NCI-H524 (cell line): ENCODE data around the gene SIL1.
"Not testable (repeated sequence)": the region's sequence is repeated elsewhere in the genome, so short reads cannot be mapped to it uniquely, and the experiment has no call there.

ENCODE experiments used
- DNase-seq, 2 experiments: peaks; one replicate each; lab custom pipeline; 2025; lab: John Stamatoyannopoulos, UW

SIL1 gene

DNA sequence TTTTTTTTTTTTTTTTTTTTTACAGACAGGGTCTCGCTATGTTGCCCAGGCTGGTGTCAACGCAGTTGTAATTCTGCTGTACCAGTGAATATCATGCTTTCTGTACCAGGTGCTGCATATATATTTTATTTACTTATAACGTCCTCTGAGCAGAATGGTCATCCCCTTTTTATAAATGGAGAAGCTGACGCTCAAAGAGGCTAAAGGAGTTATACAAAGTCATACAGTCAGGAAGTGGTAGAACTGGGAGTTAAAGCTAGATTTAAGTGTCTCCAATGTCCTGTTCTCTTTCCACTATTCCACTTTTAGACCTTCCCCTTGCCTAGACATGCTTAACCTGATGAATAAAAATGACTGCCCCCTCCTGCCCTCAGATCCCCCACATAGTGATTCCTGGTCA is 1.2 kb upstream of the SIL1 start:
- no peak for DNase-seq

DNA sequence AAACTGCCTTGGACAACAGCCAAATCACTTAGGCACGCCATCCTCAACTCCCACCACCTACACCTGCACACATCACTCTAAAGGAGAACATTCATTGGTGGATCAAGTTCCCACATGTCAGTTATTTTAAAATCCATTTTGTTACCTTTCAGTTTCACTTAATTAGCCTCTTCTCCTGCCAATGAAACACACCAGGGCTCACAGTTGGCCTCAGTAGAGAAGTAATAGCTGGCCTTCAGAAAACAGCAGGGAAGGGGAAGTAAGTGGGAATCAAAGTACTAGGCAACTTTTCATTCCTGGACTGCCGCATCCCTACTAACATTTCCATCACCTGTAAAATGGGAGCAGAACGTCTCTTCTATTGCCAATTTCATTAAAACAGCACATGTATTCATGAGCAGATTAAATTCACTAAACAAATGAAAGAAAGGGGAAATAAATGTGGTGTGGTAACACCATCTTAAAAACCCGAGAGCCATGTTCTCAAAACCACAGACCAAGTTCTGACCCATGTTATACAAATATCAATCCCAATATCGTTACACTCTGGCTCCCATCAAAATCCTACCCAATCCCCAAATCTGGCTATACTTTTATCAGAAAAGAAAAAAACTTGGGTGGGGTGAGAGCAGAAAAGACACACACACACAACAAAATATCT is 1.7 kb downstream of the SIL1 start:
- no peak for DNase-seq

DNA sequence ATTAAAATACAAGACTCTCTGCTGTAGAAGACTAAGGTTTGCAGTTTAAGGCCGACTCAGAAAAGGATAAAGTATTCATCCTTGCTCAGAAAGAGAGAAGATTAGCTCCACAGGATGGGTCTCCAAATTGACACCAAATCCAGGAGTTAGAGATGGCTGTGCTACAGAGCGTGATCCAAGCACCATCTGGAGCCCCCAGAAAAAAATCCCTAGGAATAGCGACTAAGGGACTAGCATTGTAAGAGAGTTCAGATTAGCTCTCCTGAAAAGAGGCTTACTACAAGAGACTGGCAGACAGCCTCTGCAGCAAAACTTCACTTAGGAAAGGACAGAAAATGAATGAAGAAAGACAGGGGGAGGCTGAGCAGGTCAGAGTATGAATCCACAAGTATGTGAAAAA is 3.7 kb downstream of the SIL1 start:
- peak; percentile 52 to 89 for DNase-seq

DNA sequence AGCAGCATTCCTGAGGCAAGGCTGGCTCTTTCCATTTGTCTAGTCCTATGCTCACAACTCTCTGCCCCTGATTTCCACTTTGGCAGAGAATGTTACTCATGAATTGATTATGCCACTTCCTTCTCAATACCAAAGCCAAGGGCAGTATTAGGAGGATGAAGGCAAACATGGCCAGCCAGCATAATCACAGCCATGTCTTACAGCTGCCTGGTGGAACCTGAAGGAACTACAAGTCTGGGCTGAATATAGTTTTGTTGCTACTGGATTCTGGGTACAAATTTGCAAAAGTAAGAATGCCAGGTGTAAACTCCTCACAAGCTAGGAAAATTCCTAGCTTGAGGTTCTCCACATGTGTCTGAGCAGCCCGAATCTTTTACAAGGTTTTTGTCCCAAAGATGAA is 4.2 kb downstream of the SIL1 start:
- DNase-seq = no peak

DNA sequence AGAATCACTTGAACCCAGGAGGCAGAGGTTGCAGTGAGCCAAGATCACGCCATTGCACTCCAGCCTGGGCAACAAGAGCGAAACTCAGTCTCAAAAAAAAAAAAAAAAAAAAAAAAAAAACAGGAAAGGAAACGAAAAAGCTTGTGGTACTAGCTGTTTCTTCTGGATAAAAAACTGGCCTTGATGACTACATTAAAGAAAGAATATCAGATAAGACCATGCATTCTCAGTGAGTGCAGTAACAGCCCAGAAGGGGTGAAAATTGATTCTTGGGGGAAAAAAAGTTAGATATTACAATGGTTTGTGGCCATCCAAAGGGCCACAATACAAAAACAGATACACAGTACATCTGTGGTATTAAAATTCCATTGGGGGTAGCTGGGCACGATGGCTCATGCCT is 5.3 kb downstream of the SIL1 start:
- DNase-seq = not testable (repeated sequence)

DNA sequence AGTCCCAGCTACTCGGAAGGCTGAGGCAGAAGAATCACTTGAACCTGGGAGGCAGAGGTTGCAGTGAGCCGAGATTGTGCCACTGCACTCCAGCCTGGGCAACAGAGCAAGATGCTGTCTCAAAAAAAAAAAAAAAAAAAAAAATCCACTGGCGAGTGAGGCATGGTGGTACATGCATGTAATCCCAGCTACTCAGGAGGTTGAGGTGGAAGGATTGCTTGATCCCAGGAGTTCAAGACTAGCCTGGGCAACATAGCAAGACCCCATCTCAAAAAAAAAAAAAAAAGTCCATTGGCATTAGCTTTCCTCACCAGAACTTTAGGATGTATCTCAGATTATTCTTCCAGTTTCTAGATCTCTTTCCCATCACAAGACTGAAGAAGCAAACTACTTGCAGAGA is 6.2 kb downstream of the SIL1 start:
- not testable (repeated sequence) for DNase-seq

DNA sequence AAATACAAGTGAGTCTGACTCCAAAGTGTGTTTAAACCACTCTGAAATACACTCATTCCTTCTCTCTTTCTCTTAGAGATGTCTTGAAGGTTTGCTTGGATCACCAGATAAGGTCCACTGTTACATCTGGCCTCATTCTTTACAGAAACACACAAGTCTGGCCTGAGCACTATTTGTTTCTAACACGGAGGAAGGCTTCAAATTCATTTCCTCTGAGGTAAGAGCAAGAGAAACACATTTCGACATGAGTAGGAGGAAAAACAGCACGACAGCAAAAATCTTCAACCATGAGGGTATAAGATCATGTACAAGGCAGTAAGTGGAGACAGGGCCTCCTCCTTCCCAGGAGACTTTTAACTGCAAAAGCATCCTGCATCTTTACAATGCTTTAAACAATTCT is 8.0 kb downstream of the SIL1 start:
- no peak for DNase-seq

DNA sequence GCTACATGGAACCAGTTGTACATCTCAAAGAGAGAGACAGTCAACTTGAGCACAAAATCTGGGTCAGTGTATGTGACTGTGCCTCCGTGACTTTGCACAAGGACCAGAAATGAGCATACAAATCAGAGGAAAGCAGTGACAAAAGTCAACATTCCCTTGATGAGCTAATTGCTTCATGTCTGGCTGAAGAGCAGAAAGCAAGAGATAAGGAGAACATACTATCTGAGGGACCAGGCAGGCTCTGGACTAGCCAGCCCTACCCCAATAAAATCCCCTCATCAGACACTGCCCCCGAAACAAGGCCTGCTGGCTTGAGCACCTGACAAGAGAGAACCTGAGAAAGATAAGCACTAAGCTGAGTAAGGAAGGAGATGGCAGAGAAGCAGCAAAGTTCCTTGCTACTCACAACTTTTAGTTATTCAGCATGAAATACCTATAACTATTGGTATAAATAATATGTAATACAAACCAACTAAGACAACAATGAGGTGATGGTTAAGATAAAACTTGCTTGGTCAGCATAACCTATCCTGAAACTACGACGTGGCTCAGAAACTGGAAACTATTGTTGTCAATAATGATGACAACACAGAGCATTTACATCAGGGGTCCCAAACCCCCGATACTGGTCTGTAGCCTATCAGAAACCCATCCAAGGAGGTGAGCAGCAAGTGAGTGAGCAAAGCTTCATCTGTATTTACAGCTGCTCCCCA is 9.5 kb downstream of the SIL1 start:
- no peak for DNase-seq

DNA sequence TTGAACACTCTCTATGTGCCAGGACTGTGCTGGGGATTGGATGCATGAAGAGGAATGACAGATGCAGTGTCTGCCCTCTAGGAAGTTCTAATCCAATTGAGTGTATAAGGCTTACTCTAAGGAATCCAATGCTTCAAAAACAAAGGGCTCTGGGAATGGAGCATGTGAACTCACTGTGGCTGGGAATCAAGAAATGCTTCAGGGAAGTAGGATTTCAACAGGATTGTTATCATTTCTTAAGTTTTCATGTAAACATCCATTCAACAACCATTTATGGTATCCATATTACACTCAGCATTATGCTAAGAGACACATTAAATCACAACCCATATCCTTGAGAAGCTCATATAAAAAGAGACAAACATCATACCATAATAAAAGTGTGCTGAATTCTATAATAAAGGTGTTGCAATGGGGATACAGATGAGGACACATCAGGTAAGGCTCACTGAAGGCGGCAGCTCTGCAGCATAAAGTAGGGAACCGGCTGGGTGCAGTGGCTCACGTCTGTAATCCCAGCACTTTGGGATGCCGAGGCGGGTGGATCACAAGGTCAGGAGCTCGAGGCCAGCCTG is 11.3 kb downstream of the SIL1 start:
- DNase-seq = no peak

DNA sequence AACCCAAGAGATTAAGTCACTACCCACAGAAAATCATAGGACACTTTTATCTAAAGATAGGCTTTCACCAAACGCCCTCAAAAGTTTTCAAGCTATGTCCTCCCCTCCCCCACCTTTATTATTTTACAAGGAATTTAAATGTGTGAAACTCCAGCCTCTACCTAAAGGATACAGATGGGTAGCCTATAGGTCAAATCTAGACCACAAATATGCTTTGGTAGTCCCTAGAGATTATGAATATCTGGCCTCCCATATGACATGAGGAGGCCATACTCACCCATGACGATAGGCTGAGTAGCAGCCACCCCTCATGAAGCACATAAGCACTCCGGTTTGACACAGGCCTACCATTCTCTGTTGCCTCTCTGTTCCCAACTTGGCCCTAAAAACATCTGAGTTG is 11.9 kb downstream of the SIL1 start:
- no peak for DNase-seq

DNA sequence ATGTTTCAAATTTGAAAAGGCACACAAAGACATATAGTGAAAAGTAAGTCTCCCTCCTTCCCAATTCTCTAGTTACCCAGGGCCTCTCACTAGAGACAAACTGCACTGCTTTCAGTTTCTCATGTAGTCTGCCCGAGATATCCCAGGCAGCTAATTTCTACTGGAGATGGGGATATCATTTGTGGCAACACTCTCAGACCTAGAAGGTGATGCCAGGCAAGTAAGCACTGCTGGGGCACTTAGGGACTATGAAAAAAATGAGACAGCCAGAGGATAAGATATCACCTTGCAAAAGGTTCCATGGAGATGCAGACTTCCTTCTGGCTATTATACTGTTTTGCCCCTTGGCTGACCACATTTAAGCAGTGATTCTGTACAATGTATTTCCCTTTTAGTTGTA is 12.6 kb downstream of the SIL1 start:
- DNase-seq = no peak

DNA sequence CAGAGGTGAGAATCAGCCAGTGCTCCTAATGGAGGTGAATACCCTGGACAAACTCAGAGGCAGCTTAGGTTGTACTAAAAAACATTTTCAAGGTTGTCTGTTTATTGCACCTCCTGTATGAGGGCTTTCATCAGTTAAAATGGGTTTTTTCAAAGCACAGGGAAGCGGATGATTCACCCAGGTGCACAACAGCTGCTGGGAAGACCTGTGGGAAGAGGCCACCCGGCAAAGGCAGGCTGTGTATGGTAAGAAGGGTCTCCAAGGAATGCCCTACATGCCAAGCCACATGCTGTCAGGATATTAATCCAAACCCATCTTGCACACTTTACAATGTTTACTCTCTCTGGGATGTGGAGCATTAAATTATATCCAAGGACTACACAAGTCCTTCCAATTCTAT is 14.7 kb downstream of the SIL1 start:
- no peak for DNase-seq

DNA sequence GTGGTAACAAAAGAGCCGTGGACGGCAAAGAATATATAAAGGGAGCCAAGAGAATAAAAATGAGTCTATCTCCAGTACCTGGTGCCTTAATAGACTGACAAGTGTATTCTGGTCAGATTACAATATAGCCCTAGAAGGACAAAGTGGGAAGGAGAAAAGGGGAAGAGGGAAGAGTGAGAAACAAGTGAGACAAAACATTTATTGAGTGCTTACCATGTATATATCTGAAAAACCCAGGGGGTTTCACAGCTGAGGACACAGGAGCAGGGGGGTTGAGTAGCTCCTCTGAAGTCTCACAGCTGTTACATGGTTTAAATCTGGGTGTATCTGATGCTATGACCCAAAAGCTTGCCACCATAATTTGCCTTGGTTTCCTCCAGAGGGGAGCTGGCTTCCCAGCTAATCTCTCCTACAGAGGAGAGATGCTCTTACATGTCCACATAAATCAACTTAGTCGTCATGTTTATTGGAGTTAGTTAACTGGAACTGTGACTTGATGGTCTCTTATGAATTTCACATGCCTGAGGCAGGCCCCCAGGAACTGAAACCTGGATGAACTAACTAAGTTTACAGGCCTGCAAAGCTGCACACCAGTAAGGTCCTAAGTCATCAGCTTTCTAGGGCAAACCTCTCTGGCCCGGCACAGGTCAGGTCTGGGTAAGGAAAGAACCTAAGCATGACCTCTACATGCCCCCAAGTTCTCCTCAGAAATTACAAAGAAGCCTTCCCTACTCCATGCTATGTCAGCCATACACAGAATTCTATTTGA is 15.5 kb downstream of the SIL1 start:
- no peak for DNase-seq

DNA sequence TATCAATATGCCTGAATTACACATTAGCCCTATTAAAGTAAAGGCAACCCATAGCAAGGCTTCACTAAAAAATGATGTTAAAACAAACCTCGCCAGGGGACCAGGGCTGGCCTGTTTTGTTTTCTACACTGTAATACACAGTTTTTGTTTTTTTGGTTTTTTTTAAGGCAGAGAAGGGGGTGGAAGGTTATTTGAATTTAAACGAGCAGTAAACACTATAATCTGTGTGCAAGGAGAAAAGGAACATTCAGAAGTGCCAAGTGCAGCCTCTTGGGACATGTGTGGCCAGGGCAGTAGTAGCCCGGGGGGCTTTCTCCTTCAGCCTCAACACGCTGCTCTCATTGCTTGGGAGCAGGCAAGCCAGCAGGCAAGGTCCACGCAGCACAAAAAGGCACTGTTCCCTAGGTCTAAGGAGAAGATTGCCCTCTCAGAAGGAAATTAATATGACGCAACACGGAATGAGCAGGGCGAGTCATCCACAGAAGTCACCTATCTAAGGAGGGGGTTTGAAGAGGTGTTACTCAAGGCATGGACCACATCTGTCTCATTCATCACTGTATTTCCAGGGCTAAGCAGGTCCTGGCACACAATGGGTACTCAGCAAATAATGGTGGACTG is 16.2 kb downstream of the SIL1 start:
- DNase-seq = no peak

DNA sequence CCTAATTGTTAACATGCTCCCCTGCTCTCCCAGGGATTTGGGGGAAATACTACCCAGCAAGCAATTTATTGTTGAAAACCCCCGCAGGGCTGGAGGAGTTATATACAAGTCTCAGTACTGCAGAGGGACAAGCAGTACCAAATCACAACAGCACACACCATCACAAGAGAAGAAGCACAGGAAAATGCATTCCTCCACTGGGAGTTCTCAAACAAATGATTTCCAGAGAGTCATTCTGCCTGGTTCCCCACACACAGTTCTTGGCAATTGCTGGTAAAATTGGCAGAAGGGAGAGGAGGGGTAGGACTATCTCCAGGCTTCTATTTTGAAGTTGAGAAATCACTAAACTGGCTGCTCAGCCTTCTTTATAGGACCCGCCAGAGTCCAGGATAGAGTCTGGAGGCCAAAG is 16.8 kb downstream of the SIL1 start:
- DNase-seq = no peak

DNA sequence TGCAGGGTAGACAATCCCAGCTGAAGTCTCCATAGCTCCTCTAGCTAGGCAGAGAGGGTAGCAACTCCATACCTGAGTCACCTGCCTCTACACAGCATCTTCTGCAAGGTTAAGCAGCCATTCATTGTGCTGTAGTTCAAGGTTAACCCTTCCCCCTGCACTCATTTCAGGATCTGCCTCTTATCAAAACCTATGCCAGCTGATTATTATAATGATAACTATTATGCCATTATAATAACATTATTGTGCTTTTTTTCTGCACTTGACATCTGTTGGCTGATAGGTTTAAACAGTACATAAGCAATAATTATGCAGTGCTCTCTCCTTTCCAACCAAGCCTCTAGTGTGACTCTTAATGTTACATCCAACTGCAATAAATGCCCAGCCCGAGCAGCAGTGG is 17.3 kb downstream of the SIL1 start:
- DNase-seq = no peak

DNA sequence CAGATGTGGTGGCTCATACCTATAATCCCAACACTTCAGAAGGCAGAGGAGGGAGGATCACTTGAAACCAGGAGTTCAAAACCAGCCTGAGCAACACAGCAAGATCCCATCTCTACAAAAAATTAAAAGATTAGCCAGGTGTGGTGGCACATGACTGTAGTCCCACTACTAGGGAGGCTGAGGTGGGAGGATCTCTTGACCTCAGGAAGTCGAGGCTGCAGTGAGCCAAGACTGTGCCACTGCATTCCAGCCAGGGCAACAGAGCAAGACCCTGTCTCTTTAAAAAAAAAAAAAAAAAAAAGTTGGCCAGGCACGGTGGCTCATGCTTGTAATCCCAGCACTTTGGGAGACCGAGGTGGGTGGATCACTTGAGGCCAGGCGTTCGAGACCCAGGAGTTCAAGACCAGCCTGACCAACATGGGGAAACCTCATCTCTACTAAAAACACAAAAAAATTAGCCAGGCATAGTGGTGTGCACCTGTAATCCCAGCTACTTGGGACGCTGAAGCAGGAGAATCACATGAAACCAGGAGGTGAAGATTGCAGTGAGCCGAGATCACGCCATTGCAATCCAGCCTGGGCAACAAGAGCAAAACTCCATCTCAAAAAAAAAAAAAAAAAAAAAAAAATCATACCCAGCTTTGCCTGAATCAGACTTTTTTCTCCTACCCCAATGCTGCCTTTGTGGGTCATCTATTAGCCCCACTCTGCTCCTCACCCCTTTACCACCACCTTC is 18.2 kb downstream of the SIL1 start:
- not testable (repeated sequence) for DNase-seq

DNA sequence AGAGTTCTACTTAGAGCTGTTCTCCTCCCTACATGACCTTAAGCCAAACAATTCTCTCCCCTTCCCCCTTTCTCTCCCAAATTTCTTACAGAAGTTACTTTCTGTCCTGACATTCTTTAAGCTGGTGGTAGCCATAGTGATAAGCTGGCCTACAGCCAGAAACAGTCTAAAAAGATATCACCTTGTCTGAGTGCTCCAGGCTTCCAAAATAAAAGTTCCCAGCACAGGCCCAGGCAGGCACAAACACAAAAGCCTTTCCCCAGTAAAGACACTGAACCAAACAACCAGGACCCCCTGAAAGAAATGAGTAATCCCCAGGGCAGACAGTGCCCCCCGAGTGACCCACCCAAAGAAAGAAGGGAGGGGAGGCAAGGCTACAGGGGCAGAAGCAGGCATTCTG is 19.2 kb downstream of the SIL1 start:
- peak in 1 of 2 experiments; percentile 41 for DNase-seq

DNA sequence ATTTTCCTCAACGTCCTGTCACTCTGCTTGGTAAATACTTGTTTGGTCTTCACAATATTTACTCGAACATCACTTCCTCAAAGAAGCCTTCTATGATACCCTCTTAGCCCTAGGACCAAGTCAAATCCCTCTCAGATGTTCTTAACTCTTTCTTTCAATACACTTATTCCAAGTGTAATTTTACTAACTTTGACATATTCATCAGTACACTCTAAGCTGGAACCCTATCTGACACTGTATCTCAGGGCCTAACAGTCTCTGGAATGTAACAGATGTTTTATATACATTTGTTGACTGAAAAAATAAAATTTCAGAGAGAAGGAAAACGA is 19.6 kb downstream of the SIL1 start:
- no peak for DNase-seq

DNA sequence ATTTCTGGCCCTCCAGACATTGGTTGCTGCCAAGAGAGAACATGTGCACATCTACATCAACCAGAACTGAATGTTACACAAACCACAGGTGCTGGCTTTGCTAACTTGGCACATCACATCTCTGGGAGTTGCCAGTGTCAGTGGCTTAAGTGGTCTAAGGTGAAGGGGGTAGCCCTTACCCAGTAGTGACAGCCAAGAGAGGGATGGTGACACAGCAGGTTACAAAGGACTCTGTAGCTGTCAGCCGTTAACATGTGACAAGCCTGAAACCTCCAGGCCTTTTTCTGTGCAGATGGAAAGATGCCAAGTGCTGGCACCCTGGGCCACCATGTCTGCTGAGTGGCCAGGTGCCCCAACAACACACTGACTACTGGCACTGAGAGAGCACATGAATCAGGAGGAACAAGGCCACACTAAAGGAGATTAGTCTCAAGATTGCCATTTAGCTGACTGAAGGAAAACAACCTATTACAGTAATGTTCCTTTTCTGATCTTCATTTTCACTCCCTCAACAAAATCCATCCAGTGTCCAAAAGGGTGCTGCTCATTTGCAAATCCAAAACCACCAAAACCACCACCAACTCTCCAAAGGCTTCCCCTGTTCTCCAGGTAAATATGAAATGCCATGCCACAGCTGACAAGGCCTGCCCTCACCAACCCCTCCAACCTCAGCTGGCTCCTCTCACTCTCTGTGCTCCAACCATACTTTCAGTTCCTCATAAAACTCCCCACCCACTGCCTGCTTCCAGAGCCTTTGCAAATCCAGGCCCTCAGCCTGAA is 20.2 kb downstream of the SIL1 start:
- no peak for DNase-seq

DNA sequence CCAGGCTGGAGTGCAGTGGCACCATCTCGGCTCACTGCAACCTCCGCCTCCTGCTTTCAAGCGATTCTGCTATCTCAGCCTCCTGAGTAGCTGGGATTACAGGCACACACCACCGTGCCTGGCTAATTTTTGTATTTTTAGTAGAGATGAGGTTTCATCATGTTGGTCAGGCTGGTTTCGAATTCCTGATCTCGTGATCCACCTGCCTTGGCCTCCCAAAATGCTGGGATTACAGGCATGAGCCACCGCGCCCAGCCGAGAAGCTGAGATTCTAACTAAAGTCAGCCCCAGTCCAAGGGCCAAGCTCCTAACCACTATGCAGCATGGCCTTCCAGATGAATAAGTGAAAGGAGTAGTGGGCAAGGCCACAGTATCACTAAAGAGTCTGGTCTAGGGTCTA is 20.9 kb downstream of the SIL1 start:
- DNase-seq = not testable (repeated sequence)
